Stimulated activated CD8-positive, alpha-beta memory T cell treated with anti-CD3 and anti-CD28 coated beads, Interleukin-2, amount 100 ng/mL, for 1 hour (primary cell): ENCODE measurements around the gene KLHL22.
"Not testable (repeated sequence)": the region's sequence is repeated elsewhere in the genome, so short reads cannot be mapped to it uniquely, and the experiment has no call there.

ENCODE experiments used
- DNase-seq, 2 donors: peaks; one replicate each; pipeline ENCODE4 v3.0.0-alpha.2; 2020; ENCODE audit warnings: low read depth in 2 of 2

The KLHL22 gene

GRCh38 chr22:20503816-20504215, 8.2 kb upstream of the KLHL22 start:
- no peak for DNase-seq

GRCh38 chr22:20499769-20500168, 4.2 kb upstream of the KLHL22 start:
- DNase-seq: no peak

GRCh38 chr22:20498913-20499312, 3.3 kb upstream of the KLHL22 start:
- DNase-seq: no peak

- DNase-seq: no peak
Measured at GRCh38 chr22:20497426-20497825, 1.8 kb upstream of the KLHL22 start.

GRCh38 chr22:20495861-20496681, 476 bp upstream of the KLHL22 start:
- DNase-seq: peak; percentile 86 to 88

GRCh38 chr22:20491346-20491745, 4.2 kb downstream of the KLHL22 start:
- no peak for DNase-seq

GRCh38 chr22:20490941-20491307, 4.7 kb downstream of the KLHL22 start:
- no peak for DNase-seq

GRCh38 chr22:20490183-20490940, 5.2 kb downstream of the KLHL22 start:
- DNase-seq: no peak

- DNase-seq: no peak
Measured at GRCh38 chr22:20488946-20489345, 6.6 kb downstream of the KLHL22 start.

GRCh38 chr22:20487715-20488114, 7.9 kb downstream of the KLHL22 start:
- no peak for DNase-seq

GRCh38 chr22:20486229-20486628, 9.4 kb downstream of the KLHL22 start:
- DNase-seq: no peak

- no peak for DNase-seq
Measured at GRCh38 chr22:20484948-20485683, 10.5 kb downstream of the KLHL22 start.

GRCh38 chr22:20483771-20484170, 11.8 kb downstream of the KLHL22 start:
- no peak for DNase-seq

GRCh38 chr22:20483143-20483506, 12.5 kb downstream of the KLHL22 start:
- not testable (repeated sequence) for DNase-seq

- no peak for DNase-seq
Measured at GRCh38 chr22:20479612-20480196, 15.9 kb downstream of the KLHL22 start.

- DNase-seq: not testable (repeated sequence)
Measured at GRCh38 chr22:20478059-20478458, 17.5 kb downstream of the KLHL22 start.

- DNase-seq: not testable (repeated sequence)
Measured at GRCh38 chr22:20475569-20475968, 20.0 kb downstream of the KLHL22 start.

- no peak for DNase-seq
Measured at GRCh38 chr22:20475115-20475436, 20.5 kb downstream of the KLHL22 start.

- no peak for DNase-seq
Measured at GRCh38 chr22:20472629-20473442, 22.8 kb downstream of the KLHL22 start.

- no peak for DNase-seq
Measured at GRCh38 chr22:20471126-20471833, 24.3 kb downstream of the KLHL22 start.

- DNase-seq: not testable (repeated sequence)
Measured at GRCh38 chr22:20470525-20470924, 25.1 kb downstream of the KLHL22 start.
